H1 (cell line): Measurements from ENCODE around the gene GAS7. TPM values are rescaled to one million over a fixed set of nuclear protein-coding genes. Genes with fewer than 3 reads are reported as not detected.

Source experiments
- CTCF ChIA-PET: fragments of 300-600 bp; sonication (Branson Sonifier 250); formaldehyde crosslinking; loops from one replicate; lab custom pipeline; 2021; ENCODE audit not compliant: partially characterized antibody; lab: Charles Lee
- POLR2A ChIA-PET: fragments of 300-600 bp; sonication (Branson Sonifier 250); formaldehyde crosslinking; loops from one replicate; lab custom pipeline; 2021; ENCODE audit warnings: inconsistent platforms; ENCODE audit not compliant: partially characterized antibody; lab: Charles Lee
- DNase-seq, 2 experiments: peaks; one replicate each; pipeline versions ENCODE4 v3.0.0 to v3.0.0-alpha.2; 2010 to 2022; ENCODE audit warnings: low spot score in 2 of 2, low read depth in 1 of 2, mixed read lengths in 1 of 2
- FAIRE-seq: peaks from 2 replicates; lab custom pipeline; 2011; peaks lifted over from hg19 to GRCh38; lab: Jason Lieb, UNC
- H2AFZ ChIP-seq: 2 replicates; pipeline ENCODE4 v1.8.1; 2012; ENCODE audit warnings: low read length, inconsistent platforms
- H2AK5ac ChIP-seq: 2 replicates; pipeline ENCODE4 v1.6.1; 2013; ENCODE audit warnings: low read depth, low read length
- H2BK120ac ChIP-seq: replicated peaks from 2 replicates; pipeline ENCODE3; 2013; ENCODE audit warnings: low read depth, low read length, inconsistent platforms
- H2BK12ac ChIP-seq: 2 replicates; pipeline ENCODE4 v1.6.1; 2013; ENCODE audit warnings: low read depth, low read length
- H2BK15ac ChIP-seq: 2 replicates; pipeline ENCODE4 v1.6.1; 2013; ENCODE audit warnings: low read length
- H2BK20ac ChIP-seq: 2 replicates; pipeline ENCODE4 v1.6.1; 2013; ENCODE audit warnings: low read length
- H2BK5ac ChIP-seq: 2 replicates; pipeline ENCODE4 v1.6.1; 2013; ENCODE audit warnings: low read depth, low read length
- H3K14ac ChIP-seq: 2 replicates; pipeline ENCODE4 v1.6.1; 2013; ENCODE audit warnings: inconsistent platforms; ENCODE audit not compliant: insufficient read length
- H3K18ac ChIP-seq: 2 replicates; pipeline ENCODE4 v1.6.1; 2013; ENCODE audit warnings: low read length; ENCODE audit errors: extremely low read depth
- H3K23ac ChIP-seq: 2 replicates; pipeline ENCODE4 v1.6.1; 2013; ENCODE audit warnings: inconsistent platforms; ENCODE audit not compliant: insufficient read length
- H3K23me2 ChIP-seq: 2 replicates; pipeline ENCODE4 v1.6.1; 2013; ENCODE audit warnings: low read depth, low read length
- H3K27ac ChIP-seq: 2 replicates; pipeline ENCODE4 v1.6.1; 2011; ENCODE audit warnings: low read depth, low read length, inconsistent platforms
- H3K27me3 ChIP-seq, 4 experiments: replicated peaks in 1 of 4; 1 replicate in 1 of 4; 2 replicates in 3 of 4; pipeline versions ENCODE4 v1.6.1 to v1.8.1; 2011 to 2013; ENCODE audit warnings: low read length in 3 of 4, mild to moderate bottlenecking in 3 of 4, inconsistent platforms in 2 of 4, mixed read lengths in 2 of 4, moderate library complexity in 1 of 4; ENCODE audit not compliant: control insufficient read depth in 3 of 4, insufficient read depth in 3 of 4; ENCODE audit errors: extremely low read depth in 1 of 4
- H3K36me3 ChIP-seq, 4 experiments: 2 replicates each; pipeline versions ENCODE4 v1.6.1 to v1.8.1; 2011 to 2013; ENCODE audit warnings: mild to moderate bottlenecking in 4 of 4, low read length in 3 of 4, moderate library complexity in 2 of 4, control low read depth in 1 of 4, inconsistent platforms in 1 of 4; ENCODE audit not compliant: insufficient read depth in 4 of 4, control insufficient read depth in 2 of 4
- H3K4ac ChIP-seq: replicated peaks from 2 replicates; pipeline ENCODE3; 2013; ENCODE audit warnings: low read length, low read depth, mixed read lengths, inconsistent platforms; ENCODE audit not compliant: insufficient read length
- H3K4me1 ChIP-seq, 4 experiments: replicated peaks in 1 of 4; 1 replicate in 1 of 4; 2 replicates in 3 of 4; pipeline versions ENCODE4 v1.6.1 to v1.8.1; 2011 to 2013; ENCODE audit warnings: low read length in 3 of 4, inconsistent platforms in 2 of 4, mixed read lengths in 1 of 4; ENCODE audit not compliant: insufficient read depth in 4 of 4, control insufficient read depth in 3 of 4
- H3K4me2 ChIP-seq, 2 experiments: 2 replicates each; pipeline versions ENCODE4 v1.6.1 to v1.8.1; 2011 to 2013; ENCODE audit warnings: low read depth in 2 of 2, low read length in 2 of 2, control low read depth in 1 of 2, inconsistent platforms in 1 of 2, mild to moderate bottlenecking in 1 of 2; ENCODE audit not compliant: insufficient read depth in 1 of 2
- H3K4me3 ChIP-seq, 4 experiments: fragments of 200-600, 300-600 bp in 1 of 4; sonication (generic), shearing (Covaris generic), sonication (Bioruptor Twin) in 1 of 4; 2 replicates each; pipeline versions ENCODE4 v1.5.1 to v1.8.1; 2011 to 2016; ENCODE audit warnings: low read length in 4 of 4, low read depth in 3 of 4, control low read depth in 2 of 4, inconsistent platforms in 2 of 4, mild to moderate bottlenecking in 2 of 4, mixed read lengths in 1 of 4, moderate library complexity in 1 of 4; ENCODE audit not compliant: insufficient read depth in 2 of 4; ENCODE audit errors: extremely low read depth in 1 of 4
- H3K56ac ChIP-seq: replicated peaks from 2 replicates; pipeline ENCODE3; 2013; ENCODE audit warnings: low read depth, mild to moderate bottlenecking, mixed read lengths, low read length, inconsistent platforms; ENCODE audit not compliant: insufficient read length
- H3K79me1 ChIP-seq: 2 replicates; pipeline ENCODE4 v1.6.1; 2013; ENCODE audit warnings: low read depth, low read length, control low read depth
- H3K79me2 ChIP-seq, 2 experiments: 2 replicates each; pipeline versions ENCODE4 v1.6.1 to v1.8.1; 2012 to 2013; ENCODE audit warnings: low read length in 2 of 2, mild to moderate bottlenecking in 2 of 2, inconsistent platforms in 1 of 2; ENCODE audit not compliant: insufficient read depth in 2 of 2, control insufficient read depth in 1 of 2
- H3K9ac ChIP-seq, 4 experiments: replicated peaks in 1 of 4; 1 replicate in 1 of 4; 2 replicates in 3 of 4; pipeline versions ENCODE4 v1.6.1 to v1.8.1; 2011 to 2013; ENCODE audit warnings: low read depth in 3 of 4, low read length in 3 of 4, control low read depth in 2 of 4, mild to moderate bottlenecking in 2 of 4, moderate library complexity in 2 of 4, inconsistent platforms in 1 of 4; ENCODE audit errors: extremely low read depth in 1 of 4
- H3K9me3 ChIP-seq, 2 experiments: 2 replicates each; pipeline versions ENCODE4 v1.6.1 to v1.8.1; 2012 to 2013; ENCODE audit warnings: mild to moderate bottlenecking in 2 of 2, moderate library complexity in 2 of 2, control low read depth in 1 of 2, inconsistent platforms in 1 of 2, low read depth in 1 of 2, low read length in 1 of 2, mixed read lengths in 1 of 2; ENCODE audit not compliant: insufficient read depth in 2 of 2
- H4K20me1 ChIP-seq, 2 experiments: replicated peaks in 1 of 2; 2 replicates each; pipeline versions ENCODE3 to v1.8.1; 2011 to 2013; ENCODE audit warnings: inconsistent platforms in 2 of 2, low read length in 2 of 2, mild to moderate bottlenecking in 1 of 2; ENCODE audit not compliant: insufficient read depth in 2 of 2, control insufficient read depth in 1 of 2
- H4K5ac ChIP-seq: 2 replicates; pipeline ENCODE4 v1.6.1; 2013; ENCODE audit warnings: low read length, low read depth, mixed read lengths, inconsistent platforms; ENCODE audit not compliant: insufficient read length
- H4K8ac ChIP-seq: 2 replicates; pipeline ENCODE4 v1.8.0; 2013; ENCODE audit warnings: mild to moderate bottlenecking, moderate library complexity, low read length, inconsistent platforms; ENCODE audit not compliant: insufficient read depth; ENCODE audit errors: extremely low read depth
- H4K91ac ChIP-seq: replicated peaks from 2 replicates; pipeline ENCODE3; 2013; ENCODE audit warnings: low read length, mixed read lengths, inconsistent platforms; ENCODE audit not compliant: insufficient read length
- CBX8 ChIP-seq: fragments of 300-800, 300-1000 bp; sonication (generic); IDR thresholded peaks from 2 replicates; pipeline ENCODE4 v1.7.1; 2016; ENCODE audit warnings: low read depth, low read length, borderline replicate concordance
- CHD2 ChIP-seq: IDR thresholded peaks from 2 replicates; pipeline ENCODE4 v1.6.1; 2012; ENCODE audit warnings: low read length, improper control_type of control experiment
- CTBP2 ChIP-seq: IDR thresholded peaks from 2 replicates; pipeline ENCODE4 v1.7.0; 2011; ENCODE audit warnings: borderline replicate concordance, mild to moderate bottlenecking, moderate library complexity, mixed read lengths, low read length; ENCODE audit not compliant: insufficient read depth, insufficient read length
- EZH2 ChIP-seq: fragments of 200-600 bp; sonication (generic); IDR thresholded peaks from 2 replicates; pipeline ENCODE4 v1.7.1; 2012; ENCODE audit warnings: low read depth, mild to moderate bottlenecking, moderate library complexity, low read length, inconsistent platforms; ENCODE audit not compliant: severe bottlenecking
- KDM1A ChIP-seq: fragments of 200-600, 300-600 bp; sonication (generic); IDR thresholded peaks from 2 replicates; pipeline ENCODE4 v1.7.1; 2016; ENCODE audit warnings: mild to moderate bottlenecking, low read length, borderline replicate concordance
- MAFK ChIP-seq: IDR thresholded peaks from 2 replicates; pipeline ENCODE4 v1.6.1; 2012; ENCODE audit warnings: low read depth, mild to moderate bottlenecking, improper control_type of control experiment, low read length
- NANOG ChIP-seq: IDR thresholded peaks from 2 replicates; pipeline ENCODE4 v1.6.1; 2011; ENCODE audit warnings: low read length, low read depth, mild to moderate bottlenecking, inconsistent platforms; ENCODE audit not compliant: insufficient read depth, poor library complexity, severe bottlenecking
- POLR2AphosphoS5 ChIP-seq: IDR thresholded peaks from 2 replicates; pipeline ENCODE4 v1.6.1; 2011; ENCODE audit warnings: low read depth, low read length
- RFX5 ChIP-seq: IDR thresholded peaks from 2 replicates; pipeline ENCODE4 v1.6.1; 2011; ENCODE audit warnings: low read depth, low read length, improper control_type of control experiment, borderline replicate concordance
- SP1 ChIP-seq: IDR thresholded peaks from 2 replicates; pipeline ENCODE4 v1.6.1; 2011; ENCODE audit warnings: low read depth, low read length
- SP4 ChIP-seq: IDR thresholded peaks from 2 replicates; pipeline ENCODE4 v1.6.1; 2012; ENCODE audit warnings: low read length, inconsistent platforms
- SRF ChIP-seq: IDR thresholded peaks from 2 replicates; pipeline ENCODE4 v1.6.1; 2011; ENCODE audit warnings: mild to moderate bottlenecking, low read depth, low read length, moderate library complexity
- TCF12 ChIP-seq: IDR thresholded peaks from 2 replicates; pipeline ENCODE4 v1.6.1; 2011; ENCODE audit warnings: low read depth, mild to moderate bottlenecking, low read length
- USF2 ChIP-seq: IDR thresholded peaks from 2 replicates; pipeline ENCODE4 v1.6.1; 2011; ENCODE audit warnings: low read length, improper control_type of control experiment
- WGBS, 2 experiments: shearing (Covaris generic) in 1 of 2; methylation state at CpG; one replicate each; pipeline versions ENCODE4 v1.1.6 to v1.1.7; 2013 to 2015; ENCODE audit warnings: low lambda C conversion rate in 2 of 2, mixed read lengths in 2 of 2, inconsistent platforms in 1 of 2, low coverage in 1 of 2, missing lambda C conversion rate in 1 of 2; ENCODE audit not compliant: insufficient replicate concordance in 2 of 2, insufficient coverage in 1 of 2, insufficient read length in 1 of 2; ENCODE audit errors: extremely low coverage in 1 of 2, missing lambda C conversion rate in 1 of 2; 5-methylcytosine and 5-hydroxymethylcytosine counted together
- polyA plus RNA-seq, 7 experiments: library from polyadenylated mRNA; depleted of rRNA in 3 of 7; stranded (reverse) in 5 of 7; unstranded in 2 of 7; fragments of >200 nt in 5 of 7; fragments of 200-250 nt in 2 of 7; gene quantifications; 1 replicate in 5 of 7; 2 replicates in 1 of 7; 4 replicates in 1 of 7; pipeline versions ENCODE4 v1.2.1 to v1.2.3, GENCODE V29; 2011 to 2013; ENCODE audit warnings: missing spikeins in 2 of 7, mixed read lengths in 2 of 7
- total RNA-seq: library from RNA; stranded (reverse); fragmentation: NEBNext Ultra II Directional; extraction: Animal tissue kit (Norgen Biotek cat#: 25700); gene quantifications from 2 replicates; pipeline ENCODE4 v1.2.1, GENCODE V29; 2021

The GAS7 gene
- total and polyA plus RNA-seq, 2 of the 8 experiments (the other 6 are each of a cell fraction or from before 2014, with no cell fraction given): 5.0 to 14.5 TPM

DNA sequence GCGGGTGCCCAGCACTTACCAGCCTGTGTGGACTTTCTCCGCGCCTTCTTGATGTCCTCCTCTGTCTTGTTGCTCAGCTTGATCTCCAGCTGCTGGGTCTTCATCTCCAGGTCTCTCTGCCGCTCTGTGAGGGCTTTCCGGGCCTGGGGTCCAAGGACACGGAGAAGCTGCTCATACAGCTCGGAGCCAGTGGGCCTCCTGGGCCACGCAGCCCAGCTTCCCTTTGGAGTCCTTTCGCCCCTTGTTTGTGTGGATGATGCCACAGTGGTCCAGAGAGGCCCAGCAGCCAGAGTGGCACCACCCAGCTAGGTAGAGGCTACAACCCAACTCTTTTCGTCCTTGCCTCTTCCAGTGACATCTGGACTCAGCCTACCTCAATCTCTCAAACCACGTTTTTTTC is 272.9 kb downstream of the GAS7 start:
- DNase-seq: no peak
- no peak overlapping the region for H2BK20ac ChIP-seq
- 0 out of 2 replicates have a peak overlapping the region, but pooled peaks have one; percentile 46 for H2BK15ac ChIP-seq
- H3K14ac ChIP-seq: no peak overlapping the region
- no peaks in the 10 kb centered on the region for H4K20me1 ChIP-seq
- H3K79me1 ChIP-seq: no peaks in the 10 kb centered on the region
- H3K18ac ChIP-seq: no peak overlapping the region
- H3K56ac ChIP-seq: no peak overlapping the region
- ChIA-PET POLR2A (interaction anchor here (1.2 kb wide), 1 partner anchor 33 kb away, joined by 3 read pairs; no protein-coding TSS in a partner anchor), CTCF (interaction anchor here (0.5 to 8.4 kb wide), 23 partner anchors 9 to 690 kb away, joined by 3 to 130 read pairs (median 5); partner anchors contain the start of gene RCVRN)
- H3K23ac ChIP-seq: no peak overlapping the region
- FAIRE-seq: no peak
- no peak overlapping the region; the same call in 1 of the 2 replicates for H4K8ac ChIP-seq
- no peak overlapping the region for H2BK12ac ChIP-seq
- no peak overlapping the region for H4K91ac ChIP-seq
- no peaks in the 10 kb centered on the region for H3K79me2 ChIP-seq
- no peak overlapping the region for H3K4me3 ChIP-seq
- no peak overlapping the region for H2BK120ac ChIP-seq
- no peak overlapping the region for H3K4me2 ChIP-seq
- H3K23me2 ChIP-seq: no peaks in the 10 kb centered on the region
- H3K27ac ChIP-seq: no peak overlapping the region
- H2AFZ ChIP-seq: no peak overlapping the region
- H3K27me3 ChIP-seq: no peaks in the 10 kb centered on the region
- no peaks in the 10 kb centered on the region for H3K9me3 ChIP-seq
- H2BK5ac ChIP-seq: no peak overlapping the region
- 96% methylated on average over 11 of the region's 11 CpGs; no CpG with 5 or more reads in 1 of the 2 experiments for WGBS, 2 experiments
- no peak overlapping the region for H4K5ac ChIP-seq
- H3K4me1 ChIP-seq: peaks cover 0 to 4% (median 0%) of the 10 kb centered on the region in 4 experiments; a peak in 1 of 7 replicates
- no peak overlapping the region for H3K4ac ChIP-seq
- no peak overlapping the region for H2AK5ac ChIP-seq
- H3K36me3 ChIP-seq: no peaks in the 10 kb centered on the region
- H3K9ac ChIP-seq: no peak overlapping the region
- TF ChIP-seq KDM1A (no peak), NANOG (no peak), TCF12 (no peak), SP4 (no peak), RFX5 (no peak), SP1 (no peak), CTBP2 (no peak), CBX8 (no peak), SRF (no peak), POLR2AphosphoS5 (no peak), CHD2 (no peak), USF2 (no peak), MAFK (no peak), EZH2 (no peak)
